Natural killer cell (primary cell): ENCODE measurements around the gene FBN1. TPM values are rescaled to one million over a fixed set of nuclear protein-coding genes. Genes with fewer than 3 reads are reported as not detected.

Source experiments
- ATAC-seq, 3 donors: fragments of 150-1000 bp in 2 of 3; fragments of 200-7000 bp in 1 of 3; cut with Tn5 transposase; 1 replicate in 1 of 3; 2 replicates in 2 of 3; pipeline ENCODE4 v1.10.0; 2021; ENCODE audit warnings: mild to moderate bottlenecking in 2 of 3, moderate library complexity in 2 of 3
- DNase-seq, 2 donors: peaks; one replicate each; pipeline versions ENCODE4 v3.0.0 to v3.0.0-alpha.2; 2013 to 2021; ENCODE audit warnings: mixed read lengths in 1 of 2
- H3K27ac ChIP-seq: one replicate; pipeline ENCODE4 v1.5.1; 2013; ENCODE audit warnings: mild to moderate bottlenecking, low read length
- H3K27me3 ChIP-seq: one replicate; pipeline ENCODE4 v1.6.1; 2013; ENCODE audit warnings: low read length; ENCODE audit not compliant: control insufficient read depth, insufficient read depth
- H3K36me3 ChIP-seq: one replicate; pipeline ENCODE4 v1.6.1; 2013; ENCODE audit warnings: low read length; ENCODE audit not compliant: control insufficient read depth, insufficient read depth
- H3K4me1 ChIP-seq: one replicate; pipeline ENCODE4 v1.6.1; 2013; ENCODE audit warnings: low read length; ENCODE audit not compliant: control insufficient read depth, insufficient read depth
- H3K4me3 ChIP-seq: one replicate; pipeline ENCODE4 v1.5.1; 2013; ENCODE audit warnings: low read length
- H3K9me3 ChIP-seq: one replicate; pipeline ENCODE4 v1.6.1; 2013; ENCODE audit warnings: low read length; ENCODE audit not compliant: control insufficient read depth, insufficient read depth
- H3K27ac Mint-ChIP-seq, 2 donors: one replicate each; pipeline ENCODE4 v1.8.0; 2022; ENCODE audit warnings: mild to moderate bottlenecking in 2 of 2, mixed read lengths in 2 of 2, moderate library complexity in 1 of 2
- H3K27me3 Mint-ChIP-seq, 2 donors: one replicate each; pipeline ENCODE4 v1.8.0; 2022; ENCODE audit warnings: low read depth in 2 of 2, mixed read lengths in 2 of 2
- H3K36me3 Mint-ChIP-seq: one replicate; pipeline ENCODE4 v1.8.0; 2022; ENCODE audit warnings: mixed read lengths
- H3K4me1 Mint-ChIP-seq, 2 donors: one replicate each; pipeline ENCODE4 v1.8.0; 2022; ENCODE audit warnings: mixed read lengths in 2 of 2
- H3K4me3 Mint-ChIP-seq: one replicate; pipeline ENCODE4 v1.8.0; 2022; ENCODE audit warnings: mild to moderate bottlenecking, moderate library complexity, mixed read lengths
- H3K9me3 Mint-ChIP-seq, 2 donors: one replicate each; pipeline ENCODE4 v1.8.0; 2022; ENCODE audit warnings: mixed read lengths in 2 of 2
- CTCF ChIP-seq: fragments of 200-600 bp; IDR thresholded peaks from one replicate; pipeline ENCODE4 v1.8.0; 2022; ENCODE audit warnings: antibody characterized with exemption
- WGBS: methylation state at CpG from one replicate; pipeline ENCODE4 v1.1.7; 2013; ENCODE audit warnings: missing lambda C conversion rate; ENCODE audit not compliant: insufficient coverage; 5-methylcytosine and 5-hydroxymethylcytosine counted together
- intact Hi-C: fragments of 100-400 bp; cut with micrococcal nuclease; formaldehyde crosslinking; loops from one replicate; pipeline ENCODE4 v1.14.2; 2022
- total RNA-seq, 4 donors: library from RNA; stranded (reverse); fragments of 120-200 nt in 1 of 4; gene quantifications; one replicate each; pipeline versions ENCODE4 v1.2.3 to v1.2.4, GENCODE V29; 2013 to 2022

FBN1 gene
- total RNA-seq, 3 donors from 2014 or later (not counting 1 experiment from before 2014, with no cell fraction given), result 0.33 to 0.54 (median 0.33) TPM

GRCh38 chr15:48486228-48486627 is 159.3 kb downstream of the FBN1 start:
- Histone ChIP-seq H3K4me1 (no peaks in the 10 kb centered on the region), H3K4me3 (no peak overlapping the region), H3K27me3 (no peaks in the 10 kb centered on the region), H3K27ac (no peak overlapping the region), H3K9me3 (no peaks in the 10 kb centered on the region), H3K36me3 (no peaks in the 10 kb centered on the region)
- Mint-ChIP-seq H3K4me3 (no peak overlapping the region), H3K27me3 (no peaks in the 10 kb centered on the region), H3K36me3 (no peaks in the 10 kb centered on the region), H3K27ac (no peak overlapping the region), H3K9me3 (no peaks in the 10 kb centered on the region), H3K4me1 (peaks cover 0 to 6% of the 10 kb centered on the region in 2 donors)
- no peak for TF ChIP-seq CTCF
- ATAC-seq (no peak), DNase-seq (no peak)
- intact Hi-C loops, result no loop called here
- 16% methylated on average over 2 of the region's 2 CpGs for WGBS

- H3K9me3 Mint-ChIP-seq, result no peaks in the 10 kb centered on the region
- no peaks in the 10 kb centered on the region for H3K36me3 Mint-ChIP-seq
- TF ChIP-seq CTCF, result no peak
- 90% methylated on average over 2 of the region's 2 CpGs for WGBS
- DNase-seq (no peak), ATAC-seq (no peak)
- peaks cover 0 to 6% of the 10 kb centered on the region in 2 donors for H3K4me1 Mint-ChIP-seq
- H3K4me1 ChIP-seq, result no peaks in the 10 kb centered on the region
- H3K27ac ChIP-seq, result no peak overlapping the region
- no peak overlapping the region for H3K4me3 ChIP-seq
- no peak overlapping the region for H3K4me3 Mint-ChIP-seq
- H3K9me3 ChIP-seq, result no peaks in the 10 kb centered on the region
- H3K27me3 ChIP-seq, result no peaks in the 10 kb centered on the region
- no peak overlapping the region for H3K27ac Mint-ChIP-seq
- H3K27me3 Mint-ChIP-seq, result no peaks in the 10 kb centered on the region
- intact Hi-C loops, result no loop called here
- no peaks in the 10 kb centered on the region for H3K36me3 ChIP-seq
These were observed 163.7 kb downstream of the FBN1 start for GRCh38 chr15:48481802-48482201.

GRCh38 chr15:48479751-48480150 is 165.8 kb downstream of the FBN1 start:
- Histone ChIP-seq H3K27me3 (no peaks in the 10 kb centered on the region), H3K4me1 (no peaks in the 10 kb centered on the region), H3K9me3 (no peaks in the 10 kb centered on the region), H3K4me3 (no peak overlapping the region), H3K27ac (no peak overlapping the region), H3K36me3 (no peaks in the 10 kb centered on the region)
- Mint-ChIP-seq H3K36me3 (no peaks in the 10 kb centered on the region), H3K9me3 (no peaks in the 10 kb centered on the region), H3K27ac (no peak overlapping the region), H3K4me3 (no peak overlapping the region), H3K27me3 (no peaks in the 10 kb centered on the region), H3K4me1 (no peaks in the 10 kb centered on the region)
- ATAC-seq, result no peak
- no peak for DNase-seq
- intact Hi-C loops, result no loop called here
- no peak for TF ChIP-seq CTCF
- WGBS, result 94% methylated on average over 2 of the region's 2 CpGs

- 93% methylated on average over 2 of the region's 2 CpGs for WGBS
- Mint-ChIP-seq H3K27ac (no peak overlapping the region), H3K27me3 (no peaks in the 10 kb centered on the region), H3K4me3 (no peak overlapping the region), H3K4me1 (no peaks in the 10 kb centered on the region), H3K9me3 (no peaks in the 10 kb centered on the region), H3K36me3 (no peaks in the 10 kb centered on the region)
- H3K36me3 ChIP-seq, result no peaks in the 10 kb centered on the region
- ATAC-seq, result no peak
- no peak overlapping the region for H3K4me3 ChIP-seq
- no peak for DNase-seq
- H3K4me1 ChIP-seq, result no peaks in the 10 kb centered on the region
- no peaks in the 10 kb centered on the region for H3K9me3 ChIP-seq
- H3K27me3 ChIP-seq, result no peaks in the 10 kb centered on the region
- TF ChIP-seq CTCF, result no peak
- H3K27ac ChIP-seq, result no peak overlapping the region
- intact Hi-C loops, result no loop called here
These were observed 166.9 kb downstream of the FBN1 start for GRCh38 chr15:48478581-48478980.
